Endothelial cell (in vitro differentiated cells): ENCODE measurements around the gene MCTP1. TPM values are rescaled to one million over a fixed set of nuclear protein-coding genes. Genes with fewer than 3 reads are reported as not detected.

Experiments used
- DNase-seq: peaks from one replicate; pipeline ENCODE4 v3.0.0; 2021; ENCODE audit warnings: low spot score
- H3K27ac Mint-ChIP-seq: one replicate; pipeline ENCODE4 v1.8.0; 2021; ENCODE audit warnings: mixed read lengths, inconsistent platforms; ENCODE audit not compliant: unreplicated experiment
- H3K27me3 Mint-ChIP-seq: one replicate; pipeline ENCODE4 v1.8.0; 2021; ENCODE audit warnings: mild to moderate bottlenecking, moderate library complexity, mixed read lengths, inconsistent platforms; ENCODE audit not compliant: unreplicated experiment
- H3K36me3 Mint-ChIP-seq: one replicate; pipeline ENCODE4 v1.8.0; 2021; ENCODE audit warnings: mild to moderate bottlenecking, low read depth, mixed read lengths, inconsistent platforms; ENCODE audit not compliant: unreplicated experiment
- H3K4me1 Mint-ChIP-seq: one replicate; pipeline ENCODE4 v1.8.0; 2021; ENCODE audit warnings: mild to moderate bottlenecking, mixed read lengths, inconsistent platforms; ENCODE audit not compliant: unreplicated experiment
- H3K4me3 Mint-ChIP-seq: one replicate; pipeline ENCODE4 v1.8.0; 2021; ENCODE audit warnings: mild to moderate bottlenecking, mixed read lengths, inconsistent platforms; ENCODE audit not compliant: unreplicated experiment
- H3K9me3 Mint-ChIP-seq: one replicate; pipeline ENCODE4 v1.8.0; 2021; ENCODE audit warnings: mixed read lengths, inconsistent platforms; ENCODE audit not compliant: unreplicated experiment
- CTCF ChIP-seq: fragments of 200-600 bp; sonication (generic); IDR thresholded peaks from one replicate; pipeline ENCODE4 v1.5.0; 2021; ENCODE audit warnings: antibody characterized with exemption; ENCODE audit not compliant: unreplicated experiment
- total RNA-seq: library from RNA; stranded (reverse); fragmentation: NEBNext Ultra II Directional; extraction: Animal tissue kit (Norgen Biotek cat#: 25700); gene quantifications from one replicate; pipeline ENCODE4 v1.2.1, GENCODE V29; 2021; ENCODE audit not compliant: unreplicated experiment

The MCTP1 gene
- total RNA-seq, 1 donor from 2014 or later: 2.2 TPM

- H3K36me3 Mint-ChIP-seq: peaks cover 32% of the 10 kb centered on the region
Observed at GRCh38 chr5:94661086-94661485, 623.8 kb downstream of the MCTP1 start.

GRCh38 chr5:94660506-94660905, 624.4 kb downstream of the MCTP1 start:
- DNase-seq: no peak
- Mint-ChIP-seq H3K27ac (no peak overlapping the region), H3K4me3 (no peak overlapping the region), H3K27me3 (no peaks in the 10 kb centered on the region), H3K36me3 (peaks cover 32% of the 10 kb centered on the region), H3K9me3 (no peaks in the 10 kb centered on the region), H3K4me1 (no peaks in the 10 kb centered on the region)
- no peak for TF ChIP-seq CTCF

More at GRCh38 chr5:94661086-94661485, 623.8 kb downstream of the MCTP1 start:
- no peak overlapping the region for H3K27ac Mint-ChIP-seq
- DNase-seq: no peak
- no peaks in the 10 kb centered on the region for H3K4me1 Mint-ChIP-seq
- no peak overlapping the region for H3K4me3 Mint-ChIP-seq
- no peaks in the 10 kb centered on the region for H3K9me3 Mint-ChIP-seq
- no peaks in the 10 kb centered on the region for H3K27me3 Mint-ChIP-seq
- no peak for TF ChIP-seq CTCF

- TF ChIP-seq CTCF: no peak
Observed at GRCh38 chr5:94658272-94658671, 626.6 kb downstream of the MCTP1 start.

More at GRCh38 chr5:94658272-94658671, 626.6 kb downstream of the MCTP1 start:
- no peak for DNase-seq
- Mint-ChIP-seq H3K27ac (no peak overlapping the region), H3K36me3 (peaks cover 38% of the 10 kb centered on the region), H3K27me3 (no peaks in the 10 kb centered on the region), H3K4me3 (no peak overlapping the region), H3K9me3 (no peaks in the 10 kb centered on the region), H3K4me1 (no peaks in the 10 kb centered on the region)

Other genes starting within 250 kb of the MCTP1 start
- gene FAM81B, start 106.3 kb upstream of the MCTP1 start, total RNA-seq: 1.2 TPM